DOHH2 (cell line): ENCODE measurements around the gene SPOCD1.

Source experiments
- H3F3A ChIP-seq: fragments of 200-600 bp; sonication (generic), shearing (Covaris generic); 2 replicates; pipeline ENCODE4 v1.6.0; 2016; ENCODE audit warnings: antibody characterized with exemption, mild to moderate bottlenecking; ENCODE audit not compliant: control insufficient read depth, insufficient read depth
- H3K27ac ChIP-seq: fragments of 200-600 bp; sonication (generic); 2 replicates; pipeline ENCODE4 v1.5.1; 2014; ENCODE audit warnings: low read depth, mild to moderate bottlenecking, low read length, moderate library complexity
- H3K27me3 ChIP-seq: fragments of 200-600 bp; sonication (generic); 2 replicates; pipeline ENCODE4 v1.6.1; 2014; ENCODE audit warnings: mild to moderate bottlenecking, low read length, mixed read lengths; ENCODE audit not compliant: control insufficient read depth
- H3K36me3 ChIP-seq: fragments of 200-600 bp; sonication (generic); 2 replicates; pipeline ENCODE4 v1.6.1; 2014; ENCODE audit warnings: mild to moderate bottlenecking, low read length, moderate library complexity, mixed read lengths; ENCODE audit not compliant: control insufficient read depth
- H3K4me1 ChIP-seq: fragments of 200-600 bp; sonication (generic); 2 replicates; pipeline ENCODE4 v1.6.1; 2014; ENCODE audit warnings: mild to moderate bottlenecking, low read length, mixed read lengths; ENCODE audit not compliant: control insufficient read depth
- H3K4me2 ChIP-seq: fragments of 200-600 bp; sonication (generic); 2 replicates; pipeline ENCODE4 v1.6.0; 2014; ENCODE audit warnings: mild to moderate bottlenecking, low read length, moderate library complexity
- H3K4me3 ChIP-seq: fragments of 200-600 bp; sonication (generic); 2 replicates; pipeline ENCODE4 v1.5.1; 2014; ENCODE audit warnings: mild to moderate bottlenecking, low read length, mixed read lengths
- H3K79me2 ChIP-seq: fragments of 200-600 bp; sonication (generic); 2 replicates; pipeline ENCODE4 v1.6.1; 2014; ENCODE audit warnings: mild to moderate bottlenecking, low read length, mixed read lengths; ENCODE audit not compliant: control insufficient read depth
- H3K9me2 ChIP-seq: fragments of 200-600 bp; sonication (generic); replicated peaks from 2 replicates; pipeline ENCODE4 v1.6.1; 2014; ENCODE audit warnings: mild to moderate bottlenecking, low read length, mixed read lengths; ENCODE audit not compliant: control insufficient read depth
- H3K9me3 ChIP-seq: fragments of 200-600 bp; sonication (generic); 2 replicates; pipeline ENCODE4 v1.6.1; 2014; ENCODE audit warnings: antibody characterized with exemption, low read length, mixed read lengths; ENCODE audit not compliant: control insufficient read depth, insufficient read depth
- H4K20me1 ChIP-seq: fragments of 200-600 bp; sonication (generic); 2 replicates; pipeline ENCODE4 v1.6.0; 2014; ENCODE audit warnings: low read depth, mild to moderate bottlenecking, antibody characterized with exemption, low read length, moderate library complexity; ENCODE audit not compliant: control insufficient read depth, insufficient read depth
- CTCF ChIP-seq: fragments of 200-600 bp; sonication (generic); IDR thresholded peaks from one replicate; pipeline ENCODE4 v1.5.1; 2014; ENCODE audit warnings: antibody characterized with exemption, mild to moderate bottlenecking, low read depth, low read length; ENCODE audit not compliant: poor library complexity, severe bottlenecking
- EZH2phosphoT487 ChIP-seq: fragments of 200-600 bp; sonication (generic); IDR thresholded peaks from 2 replicates; pipeline ENCODE4 v1.6.1; 2017; ENCODE audit warnings: borderline replicate concordance, mild to moderate bottlenecking, antibody characterized with exemption, low read length, moderate library complexity, mixed read lengths

The SPOCD1 gene

GRCh38 chr1:31856140-31856539 lies 40.3 kb upstream of the SPOCD1 start:
- H3K4me1 ChIP-seq: no peaks in the 10 kb centered on the region
- H3K9me2 ChIP-seq: no peaks in the 10 kb centered on the region
- H3K4me3 ChIP-seq: no peak overlapping the region
- no peaks in the 10 kb centered on the region for H3K36me3 ChIP-seq
- no peaks in the 10 kb centered on the region for H3K9me3 ChIP-seq
- H4K20me1 ChIP-seq: no peaks in the 10 kb centered on the region
- H3K27ac ChIP-seq: no peak overlapping the region
- TF ChIP-seq EZH2phosphoT487 (no peak), CTCF (no peak)
- H3F3A ChIP-seq: no peaks in the 10 kb centered on the region
- no peaks in the 10 kb centered on the region for H3K79me2 ChIP-seq
- H3K27me3 ChIP-seq: no peaks in the 10 kb centered on the region
- H3K4me2 ChIP-seq: no peak overlapping the region

- no peak overlapping the region for H3K27ac ChIP-seq
- no peaks in the 10 kb centered on the region for H3K9me2 ChIP-seq
- H3K36me3 ChIP-seq: no peaks in the 10 kb centered on the region
- H4K20me1 ChIP-seq: no peaks in the 10 kb centered on the region
- H3K4me3 ChIP-seq: no peak overlapping the region
- no peaks in the 10 kb centered on the region for H3K27me3 ChIP-seq
- no peaks in the 10 kb centered on the region for H3K4me1 ChIP-seq
- no peak for TF ChIP-seq CTCF
- TF ChIP-seq EZH2phosphoT487: no peak
- no peaks in the 10 kb centered on the region for H3K9me3 ChIP-seq
- no peaks in the 10 kb centered on the region for H3F3A ChIP-seq
- H3K79me2 ChIP-seq: no peaks in the 10 kb centered on the region
- H3K4me2 ChIP-seq: no peak overlapping the region
These were observed 39.4 kb upstream of the SPOCD1 start for GRCh38 chr1:31855038-31855845.

GRCh38 chr1:31849653-31850052 lies 33.8 kb upstream of the SPOCD1 start:
- Histone ChIP-seq H3K27ac (no peak overlapping the region), H3K9me3 (no peaks in the 10 kb centered on the region), H3K36me3 (no peaks in the 10 kb centered on the region), H3K27me3 (no peaks in the 10 kb centered on the region), H3K4me2 (no peak overlapping the region), H3K4me3 (no peak overlapping the region), H3K9me2 (no peaks in the 10 kb centered on the region), H3K4me1 (peaks cover 38% of the 10 kb centered on the region), H3F3A (peaks cover 17% of the 10 kb centered on the region; the same call in 1 of the 2 replicates), H4K20me1 (no peaks in the 10 kb centered on the region), H3K79me2 (no peaks in the 10 kb centered on the region)
- TF ChIP-seq CTCF (no peak), EZH2phosphoT487 (no peak)
